ENCODE measurements around the gene PDGFA. TPM values are rescaled to one million over a fixed set of nuclear protein-coding genes. Genes with fewer than 3 reads are reported as not detected.

Gene PDGFA
- total RNA-seq, 1 experiment from 2014 or later = 35.8 TPM

DNA sequence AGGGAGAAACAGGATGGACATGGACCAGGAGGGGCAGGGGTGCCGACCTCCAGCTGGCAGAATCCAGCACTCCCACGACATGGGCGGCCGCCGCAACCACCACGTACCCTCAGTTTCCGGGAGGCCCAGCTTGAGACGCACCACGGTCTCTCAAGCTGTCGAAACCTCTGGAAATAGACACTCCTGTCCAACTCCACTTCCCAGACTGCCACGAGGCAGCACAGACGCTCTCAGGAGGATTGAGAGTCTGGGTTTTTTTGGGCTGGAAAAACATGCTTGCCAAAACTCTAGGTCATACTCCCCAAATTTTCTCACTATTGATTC is 37.9 kb upstream of the PDGFA start:
- H4K20me1 ChIP-seq (ENCODE audit: control insufficient read depth, insufficient read depth, insufficient read length) = no peaks in the 10 kb centered on the region
- no peak overlapping the region for H4K5ac ChIP-seq (ENCODE audit: insufficient read length, low read depth, low read length)
- Mint-ChIP-seq H3K36me3 (ENCODE audit: insufficient read depth in 1 of 3, low read depth in 3 of 3) (peaks cover 0 to 4% (median 2%) of the 10 kb centered on the region in 3 experiments; a peak in 3 of 7 replicates), H3K9me3 (0 out of 5 replicates have a peak, but pooled peaks cover 0 to 2% of the 10 kb centered on the region in 2 experiments), H3K4me3 (no peak overlapping the region), H3K27me3 (ENCODE audit: low read depth) (no peaks in the 10 kb centered on the region), H3K4me1 (peaks cover 0 to 2% of the 10 kb centered on the region in 2 experiments; a peak in 1 of 4 replicates), H3K27ac (no peak overlapping the region)
- no peak overlapping the region for H2AK5ac ChIP-seq (ENCODE audit: insufficient read length, low read length)
- H2BK15ac ChIP-seq (ENCODE audit: low read depth, low read length) = no peak overlapping the region
- no CpG with 5 or more reads among the region's 12 CpGs for WGBS (ENCODE audit: extremely low coverage, insufficient read length, low lambda C conversion rate)
- TF ChIP-seq, protein P1, sequence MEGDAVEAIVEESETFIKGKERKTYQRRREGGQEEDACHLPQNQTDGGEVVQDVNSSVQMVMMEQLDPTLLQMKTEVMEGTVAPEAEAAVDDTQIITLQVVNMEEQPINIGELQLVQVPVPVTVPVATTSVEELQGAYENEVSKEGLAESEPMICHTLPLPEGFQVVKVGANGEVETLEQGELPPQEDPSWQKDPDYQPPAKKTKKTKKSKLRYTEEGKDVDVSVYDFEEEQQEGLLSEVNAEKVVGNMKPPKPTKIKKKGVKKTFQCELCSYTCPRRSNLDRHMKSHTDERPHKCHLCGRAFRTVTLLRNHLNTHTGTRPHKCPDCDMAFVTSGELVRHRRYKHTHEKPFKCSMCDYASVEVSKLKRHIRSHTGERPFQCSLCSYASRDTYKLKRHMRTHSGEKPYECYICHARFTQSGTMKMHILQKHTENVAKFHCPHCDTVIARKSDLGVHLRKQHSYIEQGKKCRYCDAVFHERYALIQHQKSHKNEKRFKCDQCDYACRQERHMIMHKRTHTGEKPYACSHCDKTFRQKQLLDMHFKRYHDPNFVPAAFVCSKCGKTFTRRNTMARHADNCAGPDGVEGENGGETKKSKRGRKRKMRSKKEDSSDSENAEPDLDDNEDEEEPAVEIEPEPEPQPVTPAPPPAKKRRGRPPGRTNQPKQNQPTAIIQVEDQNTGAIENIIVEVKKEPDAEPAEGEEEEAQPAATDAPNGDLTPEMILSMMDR (conservative IDR thresholded peaks at IDR 0.05) = no peak
- H3K4me1 ChIP-seq (ENCODE audit: insufficient read depth, low read length) = no peaks in the 10 kb centered on the region
- no peak overlapping the region for H3T11ph ChIP-seq (ENCODE audit: low read length)
- H2BK12ac ChIP-seq (ENCODE audit: insufficient read length, low read depth, low read length) = no peak overlapping the region
- no peaks in the 10 kb centered on the region for H3K79me2 ChIP-seq (ENCODE audit: insufficient read depth, low read length)
- no peak overlapping the region for H3K23ac ChIP-seq (ENCODE audit: insufficient read length, low read depth, low read length)
- H3K56ac ChIP-seq (ENCODE audit: insufficient read length, low read depth, low read length) = no peak overlapping the region
- no peak overlapping the region for H3K4ac ChIP-seq (ENCODE audit: low read depth, low read length)
- no peak overlapping the region for H4K91ac ChIP-seq (ENCODE audit: insufficient read length, low read depth, low read length)
- no peak overlapping the region for H3K18ac ChIP-seq (ENCODE audit: insufficient read length, low read depth, low read length)
- H3K23me2 ChIP-seq (ENCODE audit: insufficient read length, low read depth, low read length, poor library complexity, severe bottlenecking) = no peaks in the 10 kb centered on the region
- H3K14ac ChIP-seq (ENCODE audit: insufficient read depth, low read length) = no peak overlapping the region
- no peaks in the 10 kb centered on the region for H3K79me1 ChIP-seq (ENCODE audit: insufficient read depth, low read depth, low read length, poor library complexity, severe bottlenecking)
- H3K4me2 ChIP-seq (ENCODE audit: insufficient read depth, insufficient read length, low read length) = no peak overlapping the region
- no peak overlapping the region for H2BK20ac ChIP-seq (ENCODE audit: low read depth, low read length, poor library complexity, severe bottlenecking)
- no peaks in the 10 kb centered on the region for H3K27me3 ChIP-seq (ENCODE audit: insufficient read depth, low read length)
- H3K9ac ChIP-seq (ENCODE audit: extremely low read depth, insufficient read length, low read length) = no peak overlapping the region
- H4K8ac ChIP-seq (replicated peaks; ENCODE audit: insufficient read length, low read depth, low read length) = no peak overlapping the region
- no peak for DNase-seq
- H3K9me3 ChIP-seq (ENCODE audit: control insufficient read depth, low read depth, low read length) = no peaks in the 10 kb centered on the region
- no peak overlapping the region for H2BK120ac ChIP-seq (ENCODE audit: low read depth, low read length, poor library complexity, severe bottlenecking)
- H2BK5ac ChIP-seq (ENCODE audit: insufficient read length, low read length) = no peak overlapping the region
- no peak overlapping the region for H3K27ac ChIP-seq (ENCODE audit: insufficient read length, low read depth, low read length)
- H2AFZ ChIP-seq (ENCODE audit: low read length) = no peak overlapping the region

Data from H9 (cell line).